GM13977 (cell line): ENCODE data around the gene CDH8.

Source experiments
- DNase-seq: peaks from one replicate; pipeline ENCODE4 v3.0.0; 2012; ENCODE audit warnings: low spot score
- in situ Hi-C: fragments of 300-500 bp; cut with MboI; formaldehyde crosslinking; loops from one replicate; pipeline ENCODE4 v1.12.0; 2022; ENCODE audit warnings: low sequenced_read_pairs, low pct_unique_long_range_greater_than_20kb, mixed read lengths, inconsistent platforms; ENCODE audit not compliant: unreplicated experiment
- TF ChIP-seq, protein P1 (sequence below): IDR thresholded peaks from 2 replicates; pipeline ENCODE4 v1.5.1; 2012; ENCODE audit warnings: mild to moderate bottlenecking, control low read depth; ENCODE audit not compliant: insufficient read depth; ENCODE audit errors: extremely low read depth, missing control alignments

Gene CDH8

DNA sequence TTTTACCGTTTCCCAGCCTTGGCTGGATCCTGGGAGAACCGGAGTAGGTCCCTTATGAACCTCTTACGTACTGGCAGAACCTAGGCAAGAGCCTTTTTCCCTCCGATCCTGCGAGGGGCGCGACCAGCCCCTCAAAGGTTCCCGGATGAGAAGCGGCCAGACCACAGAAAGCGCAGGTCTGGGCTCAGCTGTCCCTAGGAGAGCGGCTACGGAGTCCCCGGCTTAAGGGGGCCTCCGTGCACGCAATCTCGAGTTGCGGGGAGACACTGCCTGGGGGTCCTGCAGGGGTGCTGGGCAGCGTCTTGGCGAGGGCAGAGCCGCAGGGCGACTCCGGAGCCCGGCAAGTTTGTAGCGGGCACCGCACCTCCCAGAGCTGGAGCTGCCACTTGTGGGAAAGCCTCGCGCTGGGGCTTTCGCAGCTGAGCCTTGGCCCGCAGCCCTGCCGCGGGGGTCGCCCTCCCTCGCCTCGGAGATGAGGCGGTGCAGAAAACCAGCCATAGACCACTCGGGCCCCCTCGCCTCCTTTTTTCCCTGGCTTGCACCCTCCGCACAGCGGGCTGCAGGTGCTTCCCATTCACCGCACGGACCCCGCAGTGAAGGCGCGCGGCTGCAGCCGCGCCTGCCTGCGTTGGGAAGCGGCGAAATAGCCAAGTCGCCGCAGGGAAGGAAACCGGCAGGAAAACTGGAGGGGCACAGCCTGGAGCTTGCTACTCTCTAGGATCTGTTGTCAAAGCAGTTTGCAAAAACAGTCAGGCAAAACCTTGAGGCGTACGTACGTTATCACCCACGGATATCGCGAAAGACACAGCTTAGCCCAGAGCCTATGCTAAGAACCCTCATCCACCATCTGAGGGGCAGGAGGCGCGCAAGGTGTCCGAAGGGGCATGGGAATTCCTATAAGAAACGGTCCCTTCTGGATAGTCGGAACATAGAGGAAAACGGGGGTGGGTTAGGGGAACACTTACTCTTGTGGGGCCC lies 834 bp downstream of the CDH8 start:
- in situ Hi-C loops = no loop called here
- TF ChIP-seq, protein P1, sequence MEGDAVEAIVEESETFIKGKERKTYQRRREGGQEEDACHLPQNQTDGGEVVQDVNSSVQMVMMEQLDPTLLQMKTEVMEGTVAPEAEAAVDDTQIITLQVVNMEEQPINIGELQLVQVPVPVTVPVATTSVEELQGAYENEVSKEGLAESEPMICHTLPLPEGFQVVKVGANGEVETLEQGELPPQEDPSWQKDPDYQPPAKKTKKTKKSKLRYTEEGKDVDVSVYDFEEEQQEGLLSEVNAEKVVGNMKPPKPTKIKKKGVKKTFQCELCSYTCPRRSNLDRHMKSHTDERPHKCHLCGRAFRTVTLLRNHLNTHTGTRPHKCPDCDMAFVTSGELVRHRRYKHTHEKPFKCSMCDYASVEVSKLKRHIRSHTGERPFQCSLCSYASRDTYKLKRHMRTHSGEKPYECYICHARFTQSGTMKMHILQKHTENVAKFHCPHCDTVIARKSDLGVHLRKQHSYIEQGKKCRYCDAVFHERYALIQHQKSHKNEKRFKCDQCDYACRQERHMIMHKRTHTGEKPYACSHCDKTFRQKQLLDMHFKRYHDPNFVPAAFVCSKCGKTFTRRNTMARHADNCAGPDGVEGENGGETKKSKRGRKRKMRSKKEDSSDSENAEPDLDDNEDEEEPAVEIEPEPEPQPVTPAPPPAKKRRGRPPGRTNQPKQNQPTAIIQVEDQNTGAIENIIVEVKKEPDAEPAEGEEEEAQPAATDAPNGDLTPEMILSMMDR = no peak
- DNase-seq = no peak

DNA sequence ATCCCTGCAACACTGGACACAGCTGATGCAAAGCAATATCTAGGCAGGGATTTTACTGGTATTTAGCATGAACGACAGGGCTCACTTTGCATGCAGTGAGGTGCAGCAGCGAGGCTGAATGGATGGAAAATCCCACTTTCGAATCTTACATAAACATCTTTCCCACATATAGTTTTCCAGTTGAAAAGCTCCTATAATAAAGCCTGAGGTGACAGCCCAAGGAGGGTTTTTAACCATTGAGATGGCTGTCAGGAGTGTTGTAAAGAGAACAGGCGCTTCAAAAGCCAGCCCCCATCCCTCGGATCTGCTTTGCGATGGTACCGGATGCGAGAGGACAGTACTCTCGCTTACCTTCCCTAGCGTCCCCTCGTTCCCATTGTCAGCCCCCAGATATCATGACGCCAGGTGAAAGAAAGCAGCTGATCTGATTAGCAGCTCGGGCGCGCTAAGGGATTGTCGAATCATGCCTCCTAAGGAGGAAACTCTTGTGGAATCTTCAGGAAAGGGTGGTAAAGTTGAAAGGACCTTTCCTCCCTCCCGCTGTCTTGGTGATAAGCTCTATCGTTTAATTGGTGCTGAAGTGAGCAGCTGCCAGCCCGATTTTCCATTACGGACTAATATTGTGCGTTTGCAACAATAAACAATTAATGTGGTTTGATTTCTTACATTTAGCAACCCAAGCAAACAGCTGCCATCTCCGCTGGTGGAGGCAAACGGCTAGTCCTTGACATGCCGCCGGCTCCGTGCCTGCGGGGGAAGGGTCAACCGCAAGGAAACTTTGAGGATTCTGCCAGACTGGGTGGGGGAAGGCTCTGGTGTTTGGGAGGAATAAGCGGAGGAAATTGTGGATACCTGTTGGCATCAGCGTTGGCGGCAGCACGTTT lies 1.8 kb downstream of the CDH8 start:
- in situ Hi-C loops = no loop called here
- TF ChIP-seq, protein P1 = no peak
- no peak for DNase-seq

DNA sequence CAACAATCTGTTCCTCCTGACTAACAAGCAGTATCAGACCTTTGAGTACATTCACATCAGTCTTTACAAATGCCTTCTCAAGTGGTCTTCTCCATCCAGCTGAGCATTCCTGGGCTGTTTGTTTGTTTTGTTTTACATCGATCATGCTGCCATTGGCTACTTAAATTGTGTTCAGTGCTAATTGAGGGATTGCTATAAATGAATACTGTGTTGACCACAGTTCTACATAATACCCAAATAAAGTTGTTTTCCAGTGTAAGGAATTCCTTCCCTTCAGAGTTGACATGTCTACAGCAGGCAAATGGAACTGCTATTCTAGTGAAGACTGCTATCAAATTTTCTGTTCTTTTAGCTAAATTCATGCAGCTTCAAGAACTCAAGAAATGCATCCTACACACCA lies 3.2 kb downstream of the CDH8 start:
- TF ChIP-seq, protein P1 = no peak
- in situ Hi-C loops = no loop called here
- no peak for DNase-seq

DNA sequence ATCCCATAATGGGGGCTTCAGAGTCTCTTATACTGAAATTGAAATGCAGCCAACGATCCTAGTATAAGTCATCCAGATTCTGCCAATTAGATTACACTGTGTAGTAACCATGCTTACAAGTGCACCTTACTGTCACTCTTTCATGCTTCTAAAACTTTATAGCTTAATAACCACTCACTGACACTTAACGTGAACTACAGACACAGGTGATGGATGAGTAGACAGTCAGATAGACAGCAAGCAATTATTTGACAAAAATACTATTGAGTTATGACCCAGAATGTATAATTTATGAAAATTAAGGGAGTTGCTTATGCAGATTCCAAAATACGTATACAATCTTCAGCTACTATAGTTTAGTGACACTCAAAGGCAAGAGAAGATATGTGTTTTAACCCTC lies 6.3 kb downstream of the CDH8 start:
- in situ Hi-C loops = no loop called here
- TF ChIP-seq, protein P1 = no peak
- no peak for DNase-seq

DNA sequence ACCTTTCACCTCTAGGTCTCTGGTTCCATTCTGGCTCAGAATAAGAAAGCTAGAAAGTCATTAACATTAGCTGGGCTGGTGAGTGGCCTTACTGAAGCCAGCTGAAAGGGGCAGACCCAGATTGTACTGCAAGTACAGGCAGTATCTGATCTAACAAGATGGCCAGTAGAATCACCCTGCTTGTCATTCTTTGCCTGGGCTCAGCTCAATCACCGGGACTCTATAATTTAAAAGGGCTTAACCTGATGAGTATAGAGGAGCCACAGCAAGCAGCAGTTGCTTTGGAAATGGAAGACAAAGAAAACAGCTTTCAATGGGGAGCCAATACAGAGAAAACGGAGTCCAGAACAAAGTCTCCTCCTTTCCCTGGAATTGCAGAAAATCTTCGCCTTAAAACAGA lies 13.6 kb downstream of the CDH8 start:
- DNase-seq = no peak
- in situ Hi-C loops = no loop called here

DNA sequence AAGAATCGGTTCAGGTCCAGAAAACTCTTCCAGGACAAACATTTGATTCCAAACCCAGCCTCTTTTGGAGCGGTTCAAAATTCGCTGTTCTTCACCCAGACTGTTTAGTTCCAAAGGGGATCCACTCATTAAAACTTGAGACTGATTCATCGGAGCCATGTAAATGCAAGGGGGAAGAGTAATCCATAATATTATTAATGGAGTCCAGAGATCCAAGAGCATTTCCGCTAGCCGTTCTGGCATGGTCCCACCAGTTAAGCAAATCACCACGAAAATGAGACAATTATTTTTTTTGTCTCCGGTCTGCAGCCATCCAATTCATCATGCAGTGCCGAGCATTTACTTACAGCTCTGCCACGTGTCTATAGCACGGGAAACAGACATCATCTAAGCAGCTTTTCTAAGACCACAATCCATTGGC lies 15.1 kb downstream of the CDH8 start:
- TF ChIP-seq, protein P1 = no peak
- DNase-seq = no peak
- in situ Hi-C loops = no loop called here

More for the DNA sequence above, 13.6 kb downstream of the CDH8 start:
- TF ChIP-seq, protein P1 = no peak
